ENCODE data around the gene SLC29A2.

Gene SLC29A2

DNA sequence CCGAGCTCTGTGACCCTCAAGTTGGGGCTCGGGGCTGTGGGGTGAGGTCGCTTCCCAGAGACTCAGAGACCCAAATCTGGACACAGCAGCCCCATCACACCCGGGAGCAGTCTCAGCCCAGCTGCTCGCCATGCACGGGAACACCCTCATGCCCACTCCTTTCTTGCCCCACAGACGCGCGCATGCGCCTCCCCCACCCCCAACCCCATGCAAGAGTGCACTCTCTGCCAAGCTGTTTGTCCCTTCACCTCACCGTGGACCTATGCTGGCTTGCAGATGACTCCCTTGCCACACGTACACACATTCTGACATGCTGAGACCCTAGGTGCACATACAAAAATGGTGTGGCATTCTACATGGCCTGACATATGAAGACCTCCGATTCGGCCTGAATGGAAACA lies 54.2 kb downstream of the SLC29A2 start:
- TF ChIP-seq, protein P1, sequence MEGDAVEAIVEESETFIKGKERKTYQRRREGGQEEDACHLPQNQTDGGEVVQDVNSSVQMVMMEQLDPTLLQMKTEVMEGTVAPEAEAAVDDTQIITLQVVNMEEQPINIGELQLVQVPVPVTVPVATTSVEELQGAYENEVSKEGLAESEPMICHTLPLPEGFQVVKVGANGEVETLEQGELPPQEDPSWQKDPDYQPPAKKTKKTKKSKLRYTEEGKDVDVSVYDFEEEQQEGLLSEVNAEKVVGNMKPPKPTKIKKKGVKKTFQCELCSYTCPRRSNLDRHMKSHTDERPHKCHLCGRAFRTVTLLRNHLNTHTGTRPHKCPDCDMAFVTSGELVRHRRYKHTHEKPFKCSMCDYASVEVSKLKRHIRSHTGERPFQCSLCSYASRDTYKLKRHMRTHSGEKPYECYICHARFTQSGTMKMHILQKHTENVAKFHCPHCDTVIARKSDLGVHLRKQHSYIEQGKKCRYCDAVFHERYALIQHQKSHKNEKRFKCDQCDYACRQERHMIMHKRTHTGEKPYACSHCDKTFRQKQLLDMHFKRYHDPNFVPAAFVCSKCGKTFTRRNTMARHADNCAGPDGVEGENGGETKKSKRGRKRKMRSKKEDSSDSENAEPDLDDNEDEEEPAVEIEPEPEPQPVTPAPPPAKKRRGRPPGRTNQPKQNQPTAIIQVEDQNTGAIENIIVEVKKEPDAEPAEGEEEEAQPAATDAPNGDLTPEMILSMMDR (IDR thresholded peaks at IDR 0.05; ENCODE audit: extremely low read depth, insufficient read depth, missing control alignments) = no peak
- in situ Hi-C loops (cut with MboI; ENCODE audit: low pct_unique_long_range_greater_than_20kb, low sequenced_read_pairs, unreplicated experiment) = no loop called here
- no peak for DNase-seq (ENCODE audit: low spot score)

DNA sequence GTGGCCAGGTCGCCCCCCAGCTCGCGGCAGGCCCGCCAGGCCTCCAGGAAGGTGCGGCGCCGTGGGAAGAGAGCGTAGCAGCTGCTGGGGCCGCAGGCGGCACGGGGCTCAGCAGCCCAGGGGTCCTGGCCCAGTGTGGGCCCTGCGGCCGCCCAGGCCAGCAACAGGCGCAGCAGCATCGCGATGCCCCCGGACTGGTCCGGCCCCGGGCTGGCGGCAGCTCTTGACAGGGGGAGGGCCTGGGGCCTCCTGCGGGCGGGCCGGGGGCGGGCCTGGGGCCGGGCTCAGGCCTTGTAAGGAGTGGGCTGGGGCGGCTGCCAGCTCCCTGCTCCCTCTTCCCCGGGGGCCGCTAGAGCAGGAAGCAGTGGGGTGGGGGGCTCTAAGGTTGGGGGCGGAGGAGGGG lies 54.7 kb downstream of the SLC29A2 start, which contains the start of gene CD248:
CD248 (minus strand) TSS at position 196 of the 403 bp plus-strand sequence; CDS start at position 179, 17 bp downstream.
- in situ Hi-C loops (cut with MboI; ENCODE audit: low pct_unique_long_range_greater_than_20kb, low sequenced_read_pairs, unreplicated experiment) = no loop called here
- TF ChIP-seq, protein P1 (IDR thresholded peaks at IDR 0.05; ENCODE audit: extremely low read depth, insufficient read depth, missing control alignments) = no peak
- DNase-seq (ENCODE audit: low spot score) = no peak

DNA sequence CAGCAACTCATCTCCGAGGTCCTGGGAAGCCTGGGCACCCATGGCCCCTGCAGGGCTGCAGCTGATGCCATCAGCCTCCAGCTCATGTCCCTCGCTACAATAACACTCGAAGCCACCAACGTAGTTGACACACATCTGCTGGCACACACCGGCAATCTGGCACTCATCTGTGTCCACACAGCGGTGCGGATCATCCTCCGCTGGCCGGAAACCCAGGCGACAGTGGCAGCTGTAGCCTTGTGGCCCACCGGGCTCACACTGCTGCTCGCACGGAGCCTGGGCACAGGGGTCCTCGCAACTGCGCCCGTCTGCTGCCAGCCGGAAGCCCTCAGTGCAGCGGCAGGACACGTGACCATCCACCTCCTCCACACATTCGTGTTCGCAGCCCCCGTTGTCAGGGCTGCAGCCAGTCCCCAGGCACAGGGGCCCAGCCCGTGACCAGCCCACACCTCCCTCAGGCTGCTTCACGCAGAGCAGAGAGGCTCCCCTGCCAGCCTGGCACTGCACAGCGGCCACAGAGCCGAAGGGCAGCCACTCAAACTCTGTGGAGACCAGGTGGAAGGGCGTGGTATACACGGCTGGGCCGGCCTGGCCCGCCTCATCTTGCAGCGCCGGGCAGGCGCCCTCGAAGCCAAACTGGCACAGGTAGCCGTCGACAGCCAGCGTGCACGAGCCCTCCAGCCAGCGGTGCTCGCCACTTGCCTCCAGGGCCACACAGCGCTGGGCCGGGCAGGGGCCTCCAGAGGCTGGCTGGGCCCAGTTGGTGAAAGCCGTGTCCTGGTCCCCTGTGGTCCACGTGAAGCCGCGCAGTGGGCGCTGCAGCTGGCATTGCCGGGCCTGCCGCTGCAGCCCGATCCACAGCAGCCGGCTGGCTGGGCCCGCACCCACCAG lies 55.4 kb downstream of the SLC29A2 start:
- TF ChIP-seq, protein P1 (IDR thresholded peaks at IDR 0.05; ENCODE audit: extremely low read depth, insufficient read depth, missing control alignments) = no peak
- in situ Hi-C loops (cut with MboI; ENCODE audit: low pct_unique_long_range_greater_than_20kb, low sequenced_read_pairs, unreplicated experiment) = no loop called here
- no peak for DNase-seq (ENCODE audit: low spot score)

- in situ Hi-C loops (cut with MboI; ENCODE audit: low pct_unique_long_range_greater_than_20kb, low sequenced_read_pairs, unreplicated experiment) = no loop called here
- TF ChIP-seq, protein P1 (IDR thresholded peaks at IDR 0.05; ENCODE audit: extremely low read depth, insufficient read depth, missing control alignments) = no peak
- no peak for DNase-seq (ENCODE audit: low spot score)
Measured at GRCh38 chr11:66315498-66315885, 56.1 kb downstream of the SLC29A2 start.

DNA sequence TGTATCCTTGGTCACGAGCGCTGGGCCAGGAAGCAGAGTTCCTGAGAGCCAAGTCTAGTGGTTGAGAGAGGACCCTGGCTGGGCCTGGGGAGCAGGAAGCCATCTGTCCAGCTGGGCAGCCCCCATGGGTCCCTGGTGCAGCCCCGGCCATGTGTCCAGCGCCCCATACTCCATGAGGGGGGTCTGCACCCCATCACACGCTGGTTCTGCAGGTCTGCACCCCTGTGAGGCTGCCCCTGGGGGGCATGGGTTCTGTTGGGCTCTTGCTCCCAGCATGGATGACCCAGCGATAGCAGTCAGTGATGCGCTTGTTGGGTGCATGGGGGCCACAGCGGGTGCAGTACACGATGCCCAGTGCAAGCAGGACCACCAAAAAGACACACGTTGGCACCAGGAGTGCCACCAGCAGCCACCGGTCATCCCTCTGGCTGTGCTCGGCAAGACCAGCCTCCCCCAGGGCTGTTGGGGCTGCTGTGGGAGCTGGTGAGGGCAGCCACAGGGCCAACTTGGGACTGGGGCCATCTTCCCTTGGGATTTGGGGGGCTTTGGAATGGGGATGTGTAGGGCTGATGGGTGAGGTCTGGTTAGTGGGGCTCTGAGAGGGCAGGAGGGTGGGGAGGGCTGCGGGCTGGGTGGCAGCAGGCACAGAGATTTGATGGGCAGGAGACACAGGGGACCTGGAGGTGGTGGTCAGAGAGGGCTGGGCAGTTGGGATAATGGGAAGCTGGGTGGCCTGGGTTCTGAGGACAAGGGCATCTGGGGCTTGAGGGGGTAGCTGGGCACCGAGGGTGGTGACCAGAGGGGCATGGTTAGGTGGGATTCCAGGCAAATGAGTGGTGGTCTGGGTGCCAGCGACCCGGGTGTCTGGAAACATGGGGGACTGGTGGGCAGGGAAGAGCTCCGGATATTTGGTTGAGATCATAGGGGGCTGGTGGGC lies 56.7 kb downstream of the SLC29A2 start:
- TF ChIP-seq, protein P1 (IDR thresholded peaks at IDR 0.05; ENCODE audit: extremely low read depth, insufficient read depth, missing control alignments) = no peak
- in situ Hi-C loops (cut with MboI; ENCODE audit: low pct_unique_long_range_greater_than_20kb, low sequenced_read_pairs, unreplicated experiment) = no loop called here
- DNase-seq (ENCODE audit: low spot score) = no peak

GRCh38 chr11:66314186-66314501 lies 57.4 kb downstream of the SLC29A2 start:
- no peak for DNase-seq (ENCODE audit: low spot score)
- TF ChIP-seq, protein P1 (IDR thresholded peaks at IDR 0.05; ENCODE audit: extremely low read depth, insufficient read depth, missing control alignments) = no peak
- in situ Hi-C loops (cut with MboI; ENCODE audit: low pct_unique_long_range_greater_than_20kb, low sequenced_read_pairs, unreplicated experiment) = no loop called here
